ENCODE data around the gene CCDC9.
A peak's percentile ranks its signal among the peaks of the same experiment; 100 is the strongest.
"Not testable (repeated sequence)": the region's sequence is repeated elsewhere in the genome, so short reads cannot be mapped to it uniquely, and the experiment has no call there.

CCDC9 gene

DNA sequence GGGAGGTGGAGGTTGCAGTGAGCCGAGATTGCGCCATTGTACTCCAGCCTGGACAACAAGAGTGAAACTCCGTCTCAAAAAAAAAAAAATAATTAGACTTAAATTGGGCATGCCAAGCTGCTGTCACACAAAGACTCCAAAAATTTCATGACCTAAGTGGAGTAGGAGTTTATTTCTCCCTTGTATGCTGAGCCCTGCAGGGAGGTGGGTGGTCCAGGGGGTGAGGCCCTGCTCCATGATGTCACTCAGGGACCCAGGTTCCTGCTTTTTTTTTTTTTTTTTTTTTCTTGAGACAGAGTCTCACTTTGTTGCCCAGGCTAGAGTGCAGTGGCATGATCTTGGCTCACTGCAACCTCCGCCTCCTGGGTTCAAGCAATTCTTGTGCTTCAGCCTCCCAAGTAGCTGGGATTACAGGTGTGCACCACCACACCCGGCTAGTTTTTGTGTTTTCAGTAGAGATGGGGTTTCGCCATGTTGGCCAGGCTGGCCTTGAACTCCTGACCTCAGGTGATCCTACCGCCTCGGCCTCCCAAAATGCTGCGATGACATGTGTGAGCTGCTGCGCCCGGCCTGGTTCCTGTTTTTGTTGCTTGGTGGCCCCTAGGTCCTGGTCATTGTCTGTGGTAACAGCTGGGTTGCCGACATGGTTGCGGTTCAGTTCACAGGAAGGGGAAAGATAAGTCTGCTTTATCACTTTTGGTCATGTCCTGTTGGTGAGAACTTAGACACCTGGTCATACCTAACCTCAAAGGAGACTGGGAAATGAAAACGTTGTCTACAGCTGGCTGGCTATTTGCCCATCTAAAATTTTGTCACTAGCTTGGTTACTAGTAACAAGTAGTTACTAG is 5.8 kb downstream of the CCDC9 start:
- DNase-seq (ENCODE audit: low spot score) = not testable (repeated sequence)

- DNase-seq (ENCODE audit: low spot score) = no peak
These were observed 8.3 kb downstream of the CCDC9 start for GRCh38 chr19:47264629-47265028.

DNA sequence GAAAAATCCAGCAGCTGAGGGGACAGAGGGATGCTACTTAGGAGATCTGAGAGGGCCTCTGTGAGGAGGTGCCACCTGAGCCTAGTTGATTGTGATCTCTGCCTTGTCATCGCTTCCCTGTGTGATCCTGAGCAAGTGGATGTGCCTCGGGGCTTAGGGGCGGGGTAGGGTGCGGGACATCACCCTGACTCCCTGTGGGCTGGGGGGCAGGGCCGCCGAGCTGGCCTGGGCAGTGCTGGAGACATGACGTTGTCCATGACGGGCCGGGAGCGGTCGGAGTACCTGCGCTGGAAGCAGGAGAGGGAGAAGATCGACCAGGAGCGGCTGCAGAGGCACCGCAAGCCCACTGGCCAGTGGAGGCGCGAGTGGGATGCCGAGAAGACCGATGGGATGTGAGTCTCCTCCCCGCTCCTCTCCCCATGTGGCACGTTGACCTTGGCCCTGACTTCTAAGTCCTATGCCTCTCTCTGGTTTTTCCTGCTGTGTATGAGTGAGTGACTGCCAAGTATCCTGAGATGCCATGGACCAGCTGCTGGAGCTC is 10.1 kb downstream of the CCDC9 start:
- no peak for DNase-seq (ENCODE audit: low spot score)

DNA sequence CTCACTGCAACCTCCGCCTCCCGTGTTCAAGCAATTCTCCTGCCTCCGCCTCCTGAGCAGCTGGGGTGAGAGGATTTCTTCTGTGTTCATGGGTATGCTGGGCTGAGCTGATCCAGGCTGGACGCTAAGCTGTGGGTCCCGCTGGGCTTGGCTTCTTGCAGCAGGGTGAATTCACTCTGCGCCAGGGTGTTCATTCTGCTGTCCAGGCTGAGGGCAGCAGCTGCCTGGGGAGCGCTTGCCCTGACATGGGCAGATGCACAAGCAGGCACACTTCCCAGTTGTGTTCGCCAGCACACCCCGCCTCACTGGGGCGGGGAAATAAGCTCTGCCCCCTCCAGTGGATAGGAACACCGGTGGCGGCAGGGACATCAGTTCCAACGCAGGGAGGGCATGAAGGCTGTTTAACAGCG is 11.0 kb downstream of the CCDC9 start:
- DNase-seq (ENCODE audit: low spot score) = no peak

DNA sequence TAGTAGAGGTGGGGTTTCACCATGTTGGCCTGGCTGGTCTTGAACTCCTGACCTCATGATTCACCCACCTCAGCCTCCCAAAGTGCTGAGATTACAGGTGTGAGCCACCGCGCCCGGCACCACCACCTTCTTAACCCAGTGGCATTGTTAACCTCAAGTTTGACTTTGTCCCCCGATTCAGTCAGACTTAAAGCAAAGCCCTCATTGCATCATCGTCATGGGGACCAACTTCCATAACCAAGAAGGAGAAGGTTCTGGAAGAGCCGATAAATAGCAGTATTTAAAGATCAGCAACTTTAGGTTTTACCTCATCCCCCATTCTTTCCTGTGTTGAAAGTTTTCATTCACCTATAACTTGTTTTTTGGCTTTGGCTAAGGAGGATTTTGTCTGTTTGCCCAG is 11.7 kb downstream of the CCDC9 start:
- no peak for DNase-seq (ENCODE audit: low spot score)

- DNase-seq (ENCODE audit: low spot score) = no peak
These were observed 13.3 kb downstream of the CCDC9 start for GRCh38 chr19:47269596-47269995.

- DNase-seq (ENCODE audit: low spot score) = no peak
These were observed 14.1 kb downstream of the CCDC9 start for GRCh38 chr19:47270408-47270807.

DNA sequence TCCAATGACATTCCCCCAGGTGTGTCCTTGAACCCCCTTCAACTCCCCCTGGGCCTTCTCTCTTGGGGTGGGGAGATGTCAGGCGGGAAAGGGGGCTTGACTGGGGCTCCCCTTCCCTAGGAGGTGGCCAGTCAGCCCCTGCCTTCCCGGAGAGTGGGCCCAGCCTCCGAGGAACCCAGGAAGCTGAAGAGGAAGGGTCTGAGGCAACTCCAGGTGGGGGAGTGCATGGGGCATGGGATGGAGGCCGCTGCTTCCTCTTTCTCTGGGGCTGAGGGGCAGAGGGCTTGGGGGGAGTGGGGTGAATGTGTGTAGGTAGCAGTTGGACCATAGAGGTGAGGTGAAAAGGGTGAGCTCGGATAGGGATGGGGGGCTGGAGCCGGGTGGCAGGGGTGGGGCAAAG is 15.6 kb downstream of the CCDC9 start:
- DNase-seq (ENCODE audit: low spot score) = no peak

GRCh38 chr19:47272448-47273312 is 16.4 kb downstream of the CCDC9 start:
- peak; percentile 58 for DNase-seq (ENCODE audit: low spot score)

DNA sequence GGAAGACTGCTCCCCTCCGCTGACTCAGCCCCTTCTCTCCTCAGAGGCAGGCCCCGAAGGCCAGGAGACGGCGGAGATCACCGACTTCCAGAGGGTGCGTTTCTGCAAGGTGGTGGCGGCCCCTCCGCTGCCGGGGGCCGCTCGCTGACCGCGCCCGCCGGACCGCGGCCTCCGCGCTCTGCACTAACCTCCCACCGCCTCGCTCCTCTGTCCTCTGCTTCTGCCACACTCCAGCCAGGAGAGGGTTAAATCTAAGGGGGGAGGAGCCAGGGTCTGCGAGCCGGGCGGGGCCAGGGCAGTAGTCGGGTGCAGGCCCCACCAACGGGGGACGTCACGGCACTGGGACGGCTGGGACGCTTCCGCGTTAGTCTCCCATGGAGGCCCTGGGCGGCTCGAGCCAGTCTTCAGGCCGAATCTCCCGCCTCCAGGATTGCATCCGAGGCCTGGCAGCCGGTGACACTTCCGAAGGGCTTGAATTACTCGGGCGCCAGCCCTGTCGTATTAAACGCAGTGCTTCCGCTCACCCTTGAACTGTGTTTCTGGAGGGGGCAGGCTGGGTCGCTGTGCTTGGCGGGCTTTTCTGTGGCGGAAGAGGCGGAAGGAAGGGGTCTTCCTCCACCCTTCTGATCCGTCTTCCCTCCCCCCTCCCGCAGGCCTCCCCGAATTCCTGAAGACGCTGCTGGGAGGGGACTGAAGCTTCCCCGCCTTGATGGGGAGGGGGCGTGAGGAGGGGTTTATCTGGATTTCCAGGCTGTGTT is 17.2 kb downstream of the CCDC9 start:
- peak; percentile 93 for DNase-seq (ENCODE audit: low spot score)

GRCh38 chr19:47274071-47274890 is 18.0 kb downstream of the CCDC9 start, which contains the start of gene INAFM1:
INAFM1 (plus strand) TSS chr19:47274885; CDS start chr19:47274920, 35 bp downstream.
- DNase-seq (ENCODE audit: low spot score) = peak; percentile 95

- peak; percentile 11 for DNase-seq (ENCODE audit: low spot score)
These were observed 18.8 kb downstream of the CCDC9 start for GRCh38 chr19:47274891-47275761.

GRCh38 chr19:47275791-47276461 is 19.6 kb downstream of the CCDC9 start:
- peak; percentile 32 for DNase-seq (ENCODE audit: low spot score)

GRCh38 chr19:47276513-47276912 is 20.2 kb downstream of the CCDC9 start:
- not testable (repeated sequence) for DNase-seq (ENCODE audit: low spot score)

DNA sequence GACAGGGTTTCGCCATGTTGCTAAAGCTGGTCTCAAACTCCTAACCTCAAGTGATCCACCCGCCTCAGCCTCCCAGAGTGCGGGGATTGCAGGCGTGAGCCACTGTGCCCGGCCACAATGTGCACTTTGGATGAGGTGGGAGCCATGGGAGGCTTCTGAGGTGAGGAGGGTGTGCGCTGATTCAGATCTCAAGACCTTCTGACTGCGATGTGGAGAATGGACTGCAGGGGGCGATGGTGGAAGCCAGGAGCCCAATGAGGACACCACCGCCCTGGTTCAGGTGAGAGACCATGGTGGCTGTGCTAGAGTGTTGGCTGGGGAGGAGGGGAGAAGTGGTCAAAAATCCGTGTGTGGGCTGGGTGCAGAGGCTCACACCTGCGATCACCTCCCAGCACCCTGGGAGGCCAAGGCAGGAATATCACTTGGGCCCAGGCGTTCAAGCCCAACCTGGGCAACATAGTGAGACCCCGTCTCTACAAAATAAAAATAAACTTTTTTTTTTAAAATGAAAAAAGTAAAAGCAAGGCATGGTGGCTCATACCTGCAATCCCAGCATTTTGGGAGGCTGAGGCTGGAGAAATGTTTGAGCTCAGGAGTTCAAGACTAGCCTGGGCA is 24.0 kb downstream of the CCDC9 start:
- DNase-seq (ENCODE audit: low spot score) = peak; percentile 23

DNA sequence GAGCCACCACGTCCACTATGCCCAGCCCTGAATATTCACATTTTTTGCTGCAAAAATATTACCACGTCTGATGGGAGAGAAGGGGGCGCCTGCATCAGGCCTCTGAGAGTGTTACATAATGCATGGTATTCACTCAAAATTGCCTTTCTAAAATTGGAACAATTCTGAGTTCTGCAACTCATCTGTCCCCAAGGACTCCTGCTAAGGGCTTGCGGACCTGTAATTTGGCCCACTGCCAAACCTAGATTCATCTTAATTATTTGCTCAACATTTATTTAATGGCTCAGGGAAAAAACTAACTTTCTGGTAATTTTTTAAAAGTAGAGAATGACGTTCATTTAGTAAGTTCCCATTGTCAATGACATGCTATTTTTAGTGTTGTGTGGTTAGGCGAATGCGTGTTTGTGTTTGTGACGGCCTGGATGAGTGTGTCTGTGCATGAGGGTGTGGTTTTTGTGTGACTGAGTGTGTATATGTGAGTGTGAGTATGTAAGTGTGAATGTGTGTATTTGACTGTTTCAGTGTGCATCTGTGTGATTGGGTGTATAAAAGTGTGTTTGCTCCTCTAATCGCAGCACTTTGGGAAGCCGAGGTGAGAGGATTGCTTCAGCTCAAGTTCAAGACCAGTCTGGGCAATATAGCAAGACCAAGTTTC is 27.2 kb downstream of the CCDC9 start:
- no peak for DNase-seq (ENCODE audit: low spot score)

DNA sequence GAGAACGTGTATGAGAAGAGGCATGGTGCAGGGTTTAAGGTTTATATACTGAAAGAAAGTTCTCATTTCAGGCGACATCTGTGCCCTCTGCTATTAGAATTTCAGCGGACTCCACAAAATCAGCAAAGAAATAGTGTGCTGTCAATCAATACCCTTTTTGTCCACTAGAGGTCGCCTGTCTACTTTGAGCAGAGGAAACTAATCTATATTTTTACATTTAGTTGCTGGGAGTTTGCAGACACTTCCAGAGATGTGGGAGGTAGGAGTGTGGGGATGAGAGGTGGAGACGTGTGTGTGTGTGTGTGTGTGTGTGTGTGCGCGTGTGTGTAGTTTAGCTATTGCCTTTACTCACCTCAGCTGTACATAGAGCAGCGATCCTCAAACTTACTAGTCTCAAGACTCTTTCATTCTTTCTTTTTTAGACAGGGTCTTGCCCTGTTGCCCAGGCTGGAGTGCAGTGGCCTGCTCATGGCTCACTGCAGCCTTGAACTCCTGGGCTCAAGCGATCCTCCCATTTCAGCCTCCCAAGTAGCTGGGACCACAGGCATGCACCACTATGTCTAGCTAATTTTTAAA is 28.1 kb downstream of the CCDC9 start:
- DNase-seq (ENCODE audit: low spot score) = peak; percentile 33

DNA sequence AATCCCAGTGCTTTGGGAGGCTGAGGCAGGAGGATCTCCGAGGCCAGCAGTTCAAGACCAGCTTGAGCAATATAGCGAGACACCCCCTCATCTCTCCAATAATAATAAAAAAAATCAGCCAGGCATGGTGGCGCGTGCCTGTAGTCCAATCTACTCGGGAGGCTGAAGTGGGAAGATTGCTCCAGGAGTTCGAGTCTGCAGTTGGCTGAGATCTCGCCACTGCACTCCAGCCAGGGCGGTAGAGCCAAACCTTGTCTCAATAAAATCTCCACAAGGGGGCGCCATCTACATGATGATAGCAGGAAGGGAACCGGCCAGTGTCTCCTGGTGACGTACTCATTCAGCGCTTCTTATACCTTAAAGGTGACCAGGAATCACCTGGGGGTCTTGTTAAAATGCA is 39.7 kb downstream of the CCDC9 start:
- peak; percentile 80 for DNase-seq (ENCODE audit: low spot score)
